Measurements from ENCODE around the gene DCLK2.

DCLK2 gene

DNA sequence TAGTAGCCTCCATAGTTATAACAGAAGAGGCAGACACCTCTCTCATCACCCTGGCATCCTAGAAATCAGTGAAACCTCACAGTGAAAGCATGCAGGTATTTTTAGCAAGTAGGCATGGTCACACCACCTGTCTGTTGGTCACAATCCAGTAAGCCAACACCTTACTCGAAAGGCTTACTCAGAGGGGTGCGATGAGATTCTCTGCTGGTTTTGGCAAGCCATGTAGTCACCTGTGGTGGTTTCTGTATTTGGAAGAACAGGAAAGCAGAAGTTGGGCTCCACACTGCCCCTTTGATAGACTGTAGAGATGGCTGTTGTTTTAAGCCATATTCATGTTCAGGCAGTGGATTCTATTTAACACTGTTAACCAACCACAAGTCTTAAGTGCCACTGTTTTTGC lies 134.7 kb downstream of the DCLK2 start:
- no peak for FAIRE-seq

DNA sequence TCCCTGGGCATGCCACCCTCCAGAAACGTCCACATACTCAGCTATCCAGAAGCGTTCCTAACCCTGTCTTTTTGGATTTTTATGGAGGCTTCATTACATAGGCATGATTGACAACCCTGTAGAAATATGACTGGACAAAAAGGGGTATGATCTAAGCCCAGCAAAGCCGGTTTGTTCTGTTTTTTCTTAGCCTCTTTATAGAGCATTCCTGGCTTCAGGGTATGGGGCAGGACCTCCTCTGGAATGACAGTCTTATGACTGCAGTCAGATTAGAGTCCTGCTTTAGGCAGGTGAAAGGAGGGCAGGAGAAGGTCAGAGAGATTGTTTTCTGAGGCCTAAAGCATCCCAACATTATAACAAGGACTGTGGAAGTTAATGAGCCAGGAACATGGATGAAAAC lies 137.4 kb downstream of the DCLK2 start:
- no peak for FAIRE-seq

GRCh38 chr4:150216726-150217125 lies 138.5 kb downstream of the DCLK2 start:
- FAIRE-seq, result no peak

DNA sequence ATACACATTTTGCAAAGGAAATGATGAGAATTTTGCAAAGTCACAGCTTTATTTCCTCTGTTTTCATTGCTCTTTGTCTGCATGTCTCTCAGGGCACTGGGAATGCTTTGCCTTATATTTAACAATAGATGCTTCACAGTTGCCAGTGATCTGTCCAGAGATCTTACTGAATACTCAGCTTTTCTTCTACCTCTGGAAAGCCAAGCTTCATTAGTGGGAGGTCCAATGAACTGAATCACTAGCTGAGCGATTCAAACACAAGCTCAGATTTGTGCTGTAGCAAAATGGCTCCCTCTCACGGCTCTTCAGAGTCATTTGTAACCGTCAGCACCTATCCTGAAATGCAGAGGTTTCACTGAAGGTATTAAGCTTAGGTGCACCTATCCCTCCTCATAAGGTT lies 138.9 kb downstream of the DCLK2 start:
- no peak for FAIRE-seq

- no peak for FAIRE-seq
Observed at GRCh38 chr4:150217808-150218207, 139.6 kb downstream of the DCLK2 start.

GRCh38 chr4:150218447-150218846 lies 140.2 kb downstream of the DCLK2 start:
- FAIRE-seq, result no peak

DNA sequence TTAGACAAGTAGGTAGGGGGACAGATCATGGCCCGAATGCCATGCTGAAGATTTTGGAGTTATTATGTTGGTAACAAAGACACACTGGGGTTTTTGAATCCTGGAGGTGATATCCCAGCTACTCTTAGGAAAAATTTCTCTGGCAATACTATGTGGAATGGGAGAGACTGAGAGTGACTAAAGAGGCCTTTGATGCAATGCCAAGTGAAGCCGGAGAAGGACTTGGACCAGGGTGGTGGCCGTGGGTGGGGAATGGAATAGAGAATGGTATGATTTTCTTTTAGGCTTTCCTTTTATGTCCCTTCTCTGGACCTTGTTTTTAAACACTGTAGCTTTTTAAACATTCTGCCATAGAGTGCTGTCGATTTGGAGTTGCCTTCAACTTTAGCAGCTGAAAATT lies 141.6 kb downstream of the DCLK2 start:
- no peak for FAIRE-seq

- no peak for FAIRE-seq
Observed at GRCh38 chr4:150224896-150225591, 146.8 kb downstream of the DCLK2 start.

GRCh38 chr4:150229520-150229919 lies 151.3 kb downstream of the DCLK2 start:
- FAIRE-seq, result no peak

DNA sequence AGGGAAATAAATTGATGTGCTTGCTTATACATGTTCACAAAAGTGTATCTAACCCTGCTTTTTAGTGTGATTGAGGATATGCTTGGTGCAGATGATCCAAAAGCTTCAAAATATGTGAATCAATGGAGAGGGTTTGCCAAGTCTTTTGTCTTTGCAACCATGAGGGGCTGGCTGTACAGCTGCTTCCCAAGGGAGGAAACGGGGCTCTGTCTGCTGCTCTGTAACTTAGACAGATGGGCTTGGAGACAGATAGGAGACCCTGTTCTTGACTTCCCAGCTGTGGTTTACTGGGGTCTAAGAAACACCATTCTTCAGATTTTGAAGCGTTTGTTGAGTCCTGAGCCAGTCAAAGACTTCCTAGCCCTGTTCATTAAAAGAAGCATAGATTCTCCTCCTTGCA lies 152.3 kb downstream of the DCLK2 start:
- FAIRE-seq, result no peak

- no peak for FAIRE-seq
Observed at GRCh38 chr4:150231107-150231770, 153.0 kb downstream of the DCLK2 start.

DNA sequence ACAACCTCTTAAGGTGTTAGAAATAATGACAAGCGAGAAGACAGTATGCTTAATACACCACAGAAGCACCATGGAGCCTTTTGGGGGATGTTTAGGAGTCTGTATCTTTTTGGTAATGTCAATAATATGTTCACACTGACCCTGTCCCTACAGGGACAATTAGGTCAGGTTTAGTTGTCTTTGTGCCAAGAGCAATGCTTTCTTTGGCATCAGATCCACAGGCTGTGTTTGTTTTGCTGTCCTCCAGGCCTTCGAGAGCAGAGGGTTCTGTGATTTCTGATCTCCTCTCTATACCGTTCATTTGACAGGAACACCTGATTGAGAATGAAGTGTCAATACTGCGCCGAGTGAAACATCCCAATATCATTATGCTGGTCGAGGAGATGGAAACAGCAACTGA lies 153.8 kb downstream of the DCLK2 start:
- FAIRE-seq, result no peak

- no peak for FAIRE-seq
Observed at GRCh38 chr4:150234246-150234645, 156.0 kb downstream of the DCLK2 start.

- FAIRE-seq, result no peak
Observed at GRCh38 chr4:150235317-150235716, 157.1 kb downstream of the DCLK2 start.

DNA sequence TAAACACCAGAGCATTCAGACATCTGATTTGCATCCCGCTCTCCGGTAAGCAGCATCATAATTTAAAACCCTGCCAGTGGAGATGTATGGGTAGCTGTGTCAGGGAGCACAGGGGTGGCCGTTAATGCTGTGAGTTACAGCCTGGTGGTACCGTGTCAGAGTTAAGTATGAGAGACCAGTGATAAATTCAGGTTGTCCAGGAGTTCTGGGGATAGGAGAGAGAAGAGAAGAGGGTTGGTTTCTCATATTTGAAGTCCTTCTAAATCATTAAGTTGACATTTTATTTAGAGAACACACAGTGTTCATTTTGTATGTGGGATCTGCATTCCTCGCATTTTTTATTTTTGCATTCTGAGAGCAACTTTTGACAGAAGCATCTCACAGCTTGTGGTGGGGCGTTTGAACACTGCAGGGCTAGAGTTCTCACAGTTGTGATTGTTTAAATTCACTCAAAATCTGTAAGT lies 157.6 kb downstream of the DCLK2 start:
- FAIRE-seq, result no peak

- no peak for FAIRE-seq
Observed at GRCh38 chr4:150236626-150237025, 158.4 kb downstream of the DCLK2 start.

DNA sequence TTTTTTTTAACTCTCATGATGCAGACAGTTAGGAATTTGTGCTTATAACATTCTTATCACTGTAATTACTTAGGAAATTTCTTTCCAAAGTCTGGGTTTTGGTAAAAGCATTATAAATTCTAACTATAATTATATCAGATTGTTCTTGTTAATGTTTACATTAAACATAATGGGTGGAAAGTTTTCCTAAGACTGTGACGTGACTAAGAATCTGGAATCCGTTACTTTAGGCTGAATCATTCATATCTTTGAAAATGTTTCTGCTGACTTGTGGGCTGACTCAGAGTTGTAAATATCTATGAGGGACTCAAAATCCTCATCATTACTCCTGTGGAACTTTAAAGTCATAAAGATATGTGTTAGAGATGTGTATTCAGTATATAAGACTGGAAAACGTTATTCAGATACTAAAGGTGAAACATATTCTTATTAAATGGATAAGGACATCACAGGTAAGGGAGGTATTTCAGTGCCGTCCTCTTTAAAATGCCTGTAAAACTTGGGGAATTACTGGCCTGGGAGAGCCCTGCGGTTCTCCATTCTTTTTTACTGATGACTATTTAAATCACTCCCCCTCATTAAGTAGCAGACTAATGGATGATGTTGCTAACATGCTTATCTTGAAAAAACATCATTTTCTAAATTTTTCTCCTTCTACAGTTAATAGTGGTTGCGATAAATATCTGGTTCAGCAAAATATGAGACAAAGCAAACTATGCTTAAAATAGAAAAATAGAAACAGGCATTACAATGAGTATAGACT lies 159.0 kb downstream of the DCLK2 start:
- FAIRE-seq, result peak; percentile 51

DNA sequence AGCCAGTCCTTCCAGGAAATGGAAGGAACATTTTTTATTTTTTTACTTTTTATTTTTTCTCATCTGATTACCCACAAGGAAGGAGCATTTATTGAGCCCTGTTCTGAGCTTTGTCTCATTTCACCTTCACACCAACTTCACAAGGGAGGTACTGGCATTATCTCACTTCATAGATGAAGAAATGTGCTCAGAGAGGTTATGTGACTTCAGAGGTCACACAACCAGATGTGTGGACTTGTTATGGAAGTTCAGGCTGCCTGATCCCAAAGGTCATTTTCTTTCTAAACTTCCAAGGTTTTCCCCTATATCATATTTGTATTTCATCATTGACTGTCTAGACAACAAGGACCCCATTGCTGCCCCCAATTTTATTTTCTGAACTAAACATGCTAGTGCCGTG lies 160.3 kb downstream of the DCLK2 start:
- no peak for FAIRE-seq

DNA sequence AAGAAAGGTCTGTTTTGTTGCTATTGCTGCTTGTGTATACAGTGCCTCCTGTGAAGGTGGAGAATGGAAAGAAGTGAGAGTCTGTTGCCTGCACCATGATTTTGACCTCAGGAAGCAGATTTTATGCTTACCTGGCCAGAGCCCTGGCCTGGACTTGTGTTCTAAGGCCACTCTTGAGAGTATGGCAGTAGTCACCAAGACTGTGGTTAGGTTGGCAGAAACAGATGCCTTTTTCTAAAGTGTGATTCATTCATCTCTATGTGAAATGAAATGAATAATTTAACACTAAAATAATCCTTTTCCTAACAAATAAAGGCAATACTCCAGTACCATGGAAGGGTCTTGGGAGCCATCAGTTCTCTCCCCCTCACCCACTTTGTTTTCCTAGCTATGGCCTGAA lies 161.8 kb downstream of the DCLK2 start:
- FAIRE-seq, result no peak

GRCh38 chr4:150242820-150243458 lies 164.7 kb downstream of the DCLK2 start:
- FAIRE-seq, result peak; percentile 63

- no peak for FAIRE-seq
Observed at GRCh38 chr4:150243932-150244331, 165.7 kb downstream of the DCLK2 start.

DNA sequence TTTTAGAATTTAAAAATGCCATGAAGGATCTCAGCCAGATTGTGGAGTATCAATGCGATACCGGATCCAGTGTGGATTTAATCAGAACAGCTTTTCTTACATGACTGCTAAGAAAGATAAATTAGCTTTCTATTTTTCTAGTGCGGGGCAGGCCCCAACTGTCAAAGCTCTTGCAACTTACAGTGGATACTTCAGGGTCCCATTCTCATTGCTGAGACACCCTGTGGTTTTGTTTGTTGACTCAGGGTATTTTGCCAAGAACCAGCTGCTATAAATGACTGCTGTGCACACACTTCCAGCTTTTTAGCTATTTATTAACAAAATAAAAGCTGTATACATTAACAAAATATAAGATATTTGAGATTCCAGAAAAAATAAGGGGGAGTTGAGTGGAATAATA lies 166.4 kb downstream of the DCLK2 start:
- FAIRE-seq, result no peak

DNA sequence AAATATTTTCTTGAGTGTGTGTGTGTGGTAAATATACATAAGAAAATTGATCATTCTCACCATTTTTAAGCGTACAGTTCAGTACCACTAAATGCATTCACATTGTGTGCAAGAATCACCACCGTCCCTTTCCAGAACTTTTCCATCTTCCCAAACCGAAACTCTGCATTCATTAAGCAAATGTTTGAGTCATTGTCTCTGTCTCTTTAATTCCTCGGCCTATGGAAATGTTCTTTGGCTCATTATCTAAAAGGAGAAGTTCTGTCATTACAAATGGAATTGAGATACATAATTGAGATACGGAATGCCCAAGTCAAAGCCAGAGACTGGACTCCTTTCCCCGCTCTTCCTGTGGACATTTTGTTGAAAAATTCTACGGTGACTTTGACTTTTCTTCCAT lies 168.9 kb downstream of the DCLK2 start:
- no peak for FAIRE-seq

- FAIRE-seq, result no peak
Observed at GRCh38 chr4:150248181-150248580, 169.9 kb downstream of the DCLK2 start.

All from G401.6 (cell line).